Coronary artery (tissue), 2 donors: ENCODE measurements around the gene SLC35E2B.

Source experiments
- DNase-seq: peaks from one replicate; pipeline ENCODE4 v3.0.0-alpha.2; 2017; ENCODE audit warnings: low spot score
- H3K27ac ChIP-seq, 2 donors: fragments of 200-600 bp; sonication (generic); one replicate each; pipeline ENCODE4 v1.5.1; 2016 to 2019
- H3K4me3 ChIP-seq: fragments of 200-600 bp; sonication (generic); 2 replicates; pipeline ENCODE4 v1.5.1; 2016; ENCODE audit warnings: mild to moderate bottlenecking, moderate library complexity
- CTCF ChIP-seq: fragments of 200-600 bp; sonication (generic); IDR thresholded peaks from one replicate; pipeline ENCODE4 v1.5.1; 2019; ENCODE audit warnings: antibody characterized with exemption

SLC35E2B gene

GRCh38 chr1:1630191-1630964 is 62.2 kb downstream of the SLC35E2B start:
- H3K27ac ChIP-seq, result peak overlapping the region; percentile 72 to 97
- TF ChIP-seq CTCF, result no peak
- peak overlapping the region; percentile 77 for H3K4me3 ChIP-seq
- peak; percentile 86 for DNase-seq

DNA sequence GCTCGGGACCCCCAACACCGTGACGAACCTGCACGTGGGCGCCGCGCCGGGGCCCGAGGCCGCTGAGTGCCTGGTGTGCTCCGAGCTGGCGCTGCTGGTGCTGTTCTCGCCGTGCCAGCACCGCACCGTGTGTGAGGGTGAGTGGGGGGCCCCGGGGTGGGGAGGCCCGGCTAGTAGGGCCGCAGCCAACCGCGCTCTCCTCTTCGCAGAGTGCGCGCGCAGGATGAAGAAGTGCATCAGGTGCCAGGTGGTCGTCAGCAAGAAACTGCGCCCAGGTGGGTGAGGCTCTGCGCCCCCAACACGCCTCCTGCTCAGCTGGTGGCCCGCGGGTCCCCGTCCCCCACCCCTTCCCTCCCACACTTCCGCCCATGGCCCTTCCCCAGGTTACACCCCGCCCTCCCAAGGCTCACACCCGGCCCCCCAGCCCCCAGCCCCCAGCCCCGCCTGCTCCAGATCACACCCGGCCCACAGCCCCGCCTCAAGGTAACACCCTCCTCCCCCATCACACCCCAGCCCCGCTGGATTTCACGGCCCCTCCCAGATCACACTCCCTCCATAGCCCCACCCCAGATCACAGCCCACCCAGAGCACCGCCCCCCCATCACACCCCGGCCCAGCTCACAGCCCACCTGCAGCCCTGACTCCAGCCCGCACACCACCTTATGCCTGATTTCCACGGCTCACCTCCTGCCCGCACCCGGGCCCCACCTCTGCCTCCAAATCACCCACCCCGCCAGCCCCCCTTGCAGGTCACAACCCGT is 63.0 kb downstream of the SLC35E2B start:
- Histone ChIP-seq H3K4me3 (peak overlapping the region; percentile 77), H3K27ac (peak overlapping the region in 1 of 2 donors; percentile 97)
- no peak for TF ChIP-seq CTCF
- DNase-seq, result peak; percentile 71

- TF ChIP-seq CTCF, result no peak
- no peak for DNase-seq
- no peak overlapping the region for H3K4me3 ChIP-seq
- no peak overlapping the region for H3K27ac ChIP-seq
Observed at GRCh38 chr1:1628754-1629429, 63.7 kb downstream of the SLC35E2B start.

GRCh38 chr1:1627829-1628753 is 64.5 kb downstream of the SLC35E2B start:
- no peak for TF ChIP-seq CTCF
- Histone ChIP-seq H3K4me3 (no peak overlapping the region), H3K27ac (no peak overlapping the region)
- no peak for DNase-seq

- DNase-seq, result no peak
- Histone ChIP-seq H3K27ac (no peak overlapping the region), H3K4me3 (no peak overlapping the region)
- TF ChIP-seq CTCF, result no peak
Observed at GRCh38 chr1:1627261-1627828, 65.2 kb downstream of the SLC35E2B start.
